ENCODE measurements around the gene MYH4. TPM values are rescaled to one million over a fixed set of nuclear protein-coding genes. Genes with fewer than 3 reads are reported as not detected.

Gene MYH4
- not detected for total RNA-seq

DNA sequence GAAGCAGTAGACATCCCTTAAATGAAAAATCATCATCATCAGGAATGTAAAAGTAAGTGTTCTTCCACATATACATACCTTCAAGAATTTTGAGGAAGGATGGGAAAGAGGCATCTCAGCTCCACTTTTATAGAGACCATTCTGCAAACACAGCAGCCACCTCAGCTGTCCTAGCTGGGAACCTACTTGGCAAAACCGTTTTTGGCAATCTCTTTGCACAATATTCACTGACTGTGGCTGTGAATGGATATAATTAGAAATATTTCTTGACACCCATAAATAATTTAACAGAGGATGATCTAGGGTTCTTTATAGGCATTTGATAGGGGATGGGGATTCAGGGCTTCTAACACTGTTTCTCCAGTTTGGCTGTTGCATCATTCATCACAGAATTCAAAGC is at the start of gene MYH4:
MYH4 (minus strand) TSS at position 101 of the 400 bp plus-strand sequence. CDS start 2,814 bp downstream, outside the sequence.
- WGBS = 54% methylated on average over 1 of the region's 1 CpG
- Histone ChIP-seq H3K36me3 (no peaks in the 10 kb centered on the region), H3K27me3 (no peaks in the 10 kb centered on the region), H3K27ac (no peak within 1 kb of the TSS), H3K4me3 (no peak within 1 kb of the TSS), H3K4me1 (no peaks in the 10 kb centered on the region), H3K9me3 (no peaks in the 10 kb centered on the region)
- TF ChIP-seq POLR2A (IDR thresholded peaks at IDR 0.05) (no peak), POLR2AphosphoS5 (IDR thresholded peaks at IDR 0.05) (no peak), EP300 (IDR thresholded peaks at IDR 0.05) (no peak)
- TF ChIP-seq, protein P1, sequence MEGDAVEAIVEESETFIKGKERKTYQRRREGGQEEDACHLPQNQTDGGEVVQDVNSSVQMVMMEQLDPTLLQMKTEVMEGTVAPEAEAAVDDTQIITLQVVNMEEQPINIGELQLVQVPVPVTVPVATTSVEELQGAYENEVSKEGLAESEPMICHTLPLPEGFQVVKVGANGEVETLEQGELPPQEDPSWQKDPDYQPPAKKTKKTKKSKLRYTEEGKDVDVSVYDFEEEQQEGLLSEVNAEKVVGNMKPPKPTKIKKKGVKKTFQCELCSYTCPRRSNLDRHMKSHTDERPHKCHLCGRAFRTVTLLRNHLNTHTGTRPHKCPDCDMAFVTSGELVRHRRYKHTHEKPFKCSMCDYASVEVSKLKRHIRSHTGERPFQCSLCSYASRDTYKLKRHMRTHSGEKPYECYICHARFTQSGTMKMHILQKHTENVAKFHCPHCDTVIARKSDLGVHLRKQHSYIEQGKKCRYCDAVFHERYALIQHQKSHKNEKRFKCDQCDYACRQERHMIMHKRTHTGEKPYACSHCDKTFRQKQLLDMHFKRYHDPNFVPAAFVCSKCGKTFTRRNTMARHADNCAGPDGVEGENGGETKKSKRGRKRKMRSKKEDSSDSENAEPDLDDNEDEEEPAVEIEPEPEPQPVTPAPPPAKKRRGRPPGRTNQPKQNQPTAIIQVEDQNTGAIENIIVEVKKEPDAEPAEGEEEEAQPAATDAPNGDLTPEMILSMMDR (IDR thresholded peaks at IDR 0.05) = no peak
- no peak for DNase-seq (ENCODE audit: low spot score in 2 of 2)

DNA sequence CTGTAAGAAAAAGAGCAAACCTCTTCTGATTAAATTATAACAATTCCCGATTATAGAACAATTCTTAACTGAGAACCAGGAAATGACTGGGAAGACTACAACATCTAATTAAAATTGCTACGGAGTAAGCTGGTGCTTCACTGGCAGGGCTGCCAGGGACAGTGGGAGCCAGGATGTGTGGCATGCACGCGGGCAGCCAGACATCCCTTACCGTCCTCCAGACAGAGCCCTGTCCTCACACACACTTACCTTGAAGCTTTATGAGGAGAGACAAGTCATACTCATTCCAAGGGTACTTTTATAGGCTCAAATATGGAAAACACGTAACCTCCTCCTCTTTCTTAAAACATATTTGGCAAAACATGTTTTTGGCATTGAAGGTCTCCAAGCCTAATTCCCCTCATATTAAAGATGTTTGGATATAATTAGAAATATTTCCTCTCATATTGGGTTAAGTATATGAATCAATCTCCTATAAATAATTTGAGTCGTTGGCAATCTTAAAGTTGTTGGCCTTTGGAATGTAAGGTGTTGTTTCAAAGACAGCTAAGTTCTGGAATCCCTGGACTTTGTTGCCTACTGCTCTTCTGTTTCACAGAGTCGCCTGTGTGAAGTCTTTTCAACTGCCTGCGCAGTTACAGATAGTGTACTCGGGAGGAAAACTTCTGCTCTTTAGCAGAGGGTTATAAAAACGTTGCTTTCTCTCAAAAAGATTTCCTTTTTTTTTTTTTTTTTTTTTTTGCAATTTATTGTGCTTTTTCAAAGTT is 49.1 kb upstream of the MYH4 start, which contains the start of gene MYH1:
MYH1 (minus strand) TSS at position 272 of the 767 bp plus-strand sequence. CDS start 1,900 bp downstream, outside the sequence.
- no peak within 1 kb of the TSS for H3K4me3 ChIP-seq
- H3K27me3 ChIP-seq = peaks cover 6% of the 10 kb centered on the region
- H3K4me1 ChIP-seq = no peaks in the 10 kb centered on the region
- WGBS = 72% methylated on average over 11 of the region's 11 CpGs
- H3K9me3 ChIP-seq = no peaks in the 10 kb centered on the region
- DNase-seq (ENCODE audit: low spot score in 2 of 2) = no peak
- TF ChIP-seq POLR2AphosphoS5 (IDR thresholded peaks at IDR 0.05) (no peak), POLR2A (IDR thresholded peaks at IDR 0.05) (no peak), EP300 (IDR thresholded peaks at IDR 0.05) (no peak)
- TF ChIP-seq, protein P1 (IDR thresholded peaks at IDR 0.05) = no peak
- no peaks in the 10 kb centered on the region for H3K36me3 ChIP-seq
- no peak within 1 kb of the TSS for H3K27ac ChIP-seq

DNA sequence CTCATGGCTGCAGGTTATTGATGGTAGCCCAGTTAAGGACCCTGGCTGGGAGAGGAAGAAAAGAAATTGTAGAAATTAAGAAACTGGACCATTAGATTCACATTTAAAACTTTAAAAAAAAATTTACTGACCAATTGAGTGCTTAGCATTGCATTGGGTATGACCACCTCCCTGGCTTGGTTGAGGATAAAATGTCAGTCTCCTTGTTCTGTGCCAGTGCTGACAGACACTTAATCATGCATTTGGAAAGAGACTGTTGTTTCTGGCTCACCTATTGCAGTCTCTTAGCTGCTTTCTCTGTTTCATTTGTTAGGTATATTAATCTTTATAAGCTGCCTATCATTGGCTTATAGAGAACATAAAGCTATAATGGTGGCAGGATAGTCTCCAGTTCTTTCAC is 47.3 kb upstream of the MYH4 start:
- Histone ChIP-seq H3K9me3 (no peaks in the 10 kb centered on the region), H3K27ac (no peak overlapping the region), H3K27me3 (peaks cover 6% of the 10 kb centered on the region), H3K4me1 (no peaks in the 10 kb centered on the region), H3K36me3 (no peaks in the 10 kb centered on the region), H3K4me3 (no peak overlapping the region)
- no peak for DNase-seq (ENCODE audit: low spot score in 2 of 2)
- TF ChIP-seq, protein P1 (IDR thresholded peaks at IDR 0.05) = no peak
- TF ChIP-seq POLR2AphosphoS5 (IDR thresholded peaks at IDR 0.05) (no peak), EP300 (IDR thresholded peaks at IDR 0.05) (no peak), POLR2A (IDR thresholded peaks at IDR 0.05) (no peak)

- Histone ChIP-seq H3K9me3 (no peaks in the 10 kb centered on the region), H3K27ac (no peak overlapping the region), H3K4me3 (no peak overlapping the region), H3K36me3 (no peaks in the 10 kb centered on the region), H3K27me3 (peaks cover 5% of the 10 kb centered on the region), H3K4me1 (no peaks in the 10 kb centered on the region)
- TF ChIP-seq POLR2A (IDR thresholded peaks at IDR 0.05) (no peak), POLR2AphosphoS5 (IDR thresholded peaks at IDR 0.05) (no peak), EP300 (IDR thresholded peaks at IDR 0.05) (no peak)
- TF ChIP-seq, protein P1 (IDR thresholded peaks at IDR 0.05) = no peak
- 87% methylated on average over 7 of the region's 7 CpGs for WGBS
- DNase-seq (ENCODE audit: low spot score in 2 of 2) = no peak
Observed at GRCh38 chr17:10516065-10516464, 46.7 kb upstream of the MYH4 start.

- no peak overlapping the region for H3K4me3 ChIP-seq
Observed at GRCh38 chr17:10513299-10514067, 44.1 kb upstream of the MYH4 start.

More at GRCh38 chr17:10513299-10514067, 44.1 kb upstream of the MYH4 start:
- H3K27ac ChIP-seq = no peak overlapping the region
- no peaks in the 10 kb centered on the region for H3K4me1 ChIP-seq
- H3K9me3 ChIP-seq = no peaks in the 10 kb centered on the region
- TF ChIP-seq POLR2A (IDR thresholded peaks at IDR 0.05) (no peak), POLR2AphosphoS5 (IDR thresholded peaks at IDR 0.05) (no peak), EP300 (IDR thresholded peaks at IDR 0.05) (no peak)
- TF ChIP-seq, protein P1 (IDR thresholded peaks at IDR 0.05) = no peak
- DNase-seq (ENCODE audit: low spot score in 2 of 2) = no peak
- no peaks in the 10 kb centered on the region for H3K36me3 ChIP-seq
- 55% methylated on average over 6 of the region's 6 CpGs for WGBS
- H3K27me3 ChIP-seq = peaks cover 3% of the 10 kb centered on the region
